ENCODE measurements around the gene PIM3.

PIM3 gene

DNA sequence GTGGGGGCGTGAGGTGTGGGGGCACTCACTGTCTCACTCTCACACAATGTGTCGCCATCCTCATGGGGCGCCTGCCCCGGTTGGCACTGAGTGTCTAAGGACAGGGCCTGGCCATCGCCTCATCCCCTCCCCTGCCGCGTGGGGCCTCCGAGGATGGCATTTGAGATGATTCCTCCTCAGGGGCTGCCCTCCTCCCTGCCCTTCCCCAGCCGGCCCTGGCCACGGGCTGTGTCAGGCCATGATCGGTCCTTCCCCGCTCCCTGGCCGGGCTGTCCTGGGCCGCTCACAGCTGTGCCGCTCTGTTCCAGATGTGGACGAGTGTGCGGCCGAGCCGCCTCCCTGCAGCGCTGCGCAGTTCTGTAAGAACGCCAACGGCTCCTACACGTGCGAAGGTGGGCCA lies 37.6 kb upstream of the PIM3 start:
- FAIRE-seq (no peak), DNase-seq (ENCODE audit: insufficient read length, low spot score) (no peak)
- TF ChIP-seq POLR2A (IDR thresholded peaks at IDR 0.05; ENCODE audit: low read depth, low read length), result no peak

DNA sequence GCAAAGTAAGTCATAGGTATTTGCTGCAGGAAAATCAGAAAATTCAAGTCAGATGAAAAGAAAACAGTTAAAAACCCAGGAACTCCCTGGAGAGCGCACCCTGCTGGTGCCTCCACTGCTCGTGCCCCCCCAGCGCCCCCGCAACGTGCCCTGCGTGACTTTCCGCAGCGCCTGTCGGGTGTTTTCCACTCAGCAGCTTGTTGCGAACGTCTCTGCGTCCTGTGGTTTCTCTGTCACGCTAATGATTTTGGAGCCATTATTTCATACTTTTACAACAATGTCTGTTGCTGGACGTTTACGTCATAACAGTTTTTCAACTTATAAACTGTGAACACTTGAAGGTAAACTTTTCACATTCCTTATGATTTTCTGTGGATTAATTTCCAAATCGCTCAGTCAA lies 37.1 kb upstream of the PIM3 start:
- no peak for TF ChIP-seq POLR2A (IDR thresholded peaks at IDR 0.05; ENCODE audit: low read depth, low read length)
- DNase-seq (ENCODE audit: insufficient read length, low spot score) (no peak), FAIRE-seq (no peak)

DNA sequence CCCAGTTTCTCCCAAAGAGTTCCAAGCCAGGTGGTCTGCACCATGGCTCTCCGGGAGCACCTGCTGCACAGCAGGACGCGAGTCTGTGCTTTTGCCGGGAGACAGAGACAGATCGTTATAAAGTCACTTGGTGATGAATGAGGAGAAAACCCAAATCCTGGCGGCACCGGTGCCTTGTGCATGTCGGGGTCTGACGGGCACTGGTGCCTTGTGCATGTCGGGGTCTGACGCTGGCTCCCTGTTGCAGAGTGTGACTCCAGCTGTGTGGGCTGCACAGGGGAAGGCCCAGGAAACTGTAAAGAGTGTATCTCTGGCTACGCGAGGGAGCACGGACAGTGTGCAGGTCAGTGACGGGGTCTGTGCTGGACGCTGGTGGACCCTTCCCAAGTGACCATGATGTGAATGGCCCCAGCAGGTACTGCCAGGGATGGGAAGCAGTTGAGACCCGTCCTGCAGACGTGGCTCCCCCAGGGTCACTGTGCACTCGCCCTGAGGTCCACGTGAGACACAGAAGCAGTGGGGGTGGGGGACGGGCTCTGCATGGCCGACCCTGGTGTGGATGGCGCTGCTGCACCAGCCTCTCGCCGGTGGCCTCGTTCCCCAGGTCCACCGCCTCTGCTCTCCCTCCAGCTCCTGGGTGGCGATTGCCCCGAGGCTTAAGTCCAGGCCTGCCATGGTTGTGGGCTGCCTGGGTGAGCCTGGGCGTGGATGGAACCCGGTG lies 36.3 kb upstream of the PIM3 start:
- DNase-seq (ENCODE audit: insufficient read length, low spot score) (no peak), FAIRE-seq (no peak)

DNA sequence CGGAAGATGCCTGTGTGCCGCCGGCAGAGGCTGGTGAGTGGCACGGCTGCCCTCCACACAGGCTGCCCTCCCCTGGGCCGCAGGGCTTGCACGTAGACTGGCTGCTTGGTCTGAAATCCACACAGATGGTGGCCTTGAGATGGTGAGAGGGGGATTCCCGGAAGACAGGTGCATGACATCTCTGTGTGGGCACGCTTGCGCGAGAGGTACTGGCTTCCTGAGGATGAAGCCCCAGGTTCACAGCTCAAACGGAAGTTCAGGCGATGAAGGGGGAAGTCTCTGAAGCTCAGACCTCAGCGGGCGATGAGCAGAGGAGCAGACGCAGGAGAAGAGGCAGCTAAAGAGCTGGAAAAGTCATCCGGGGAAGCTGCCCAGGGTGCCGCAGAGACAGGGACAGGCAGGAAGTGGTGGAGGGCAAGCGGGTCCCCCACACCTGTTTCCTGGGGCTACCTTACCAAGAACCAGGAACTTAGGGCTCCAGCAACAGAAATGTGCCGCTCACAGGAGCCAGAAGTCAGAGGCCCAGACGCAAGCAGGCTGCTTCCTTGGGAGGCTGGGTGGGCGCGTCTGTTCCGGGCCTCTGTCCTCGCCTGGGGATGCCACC lies 34.9 kb upstream of the PIM3 start:
- DNase-seq (ENCODE audit: insufficient read length, low spot score) (no peak), FAIRE-seq (no peak)

More for the DNA sequence above, 36.3 kb upstream of the PIM3 start:
- TF ChIP-seq POLR2A (IDR thresholded peaks at IDR 0.05; ENCODE audit: low read depth, low read length), result no peak

GRCh38 chr22:49926916-49927315 lies 33.7 kb upstream of the PIM3 start:
- FAIRE-seq, result no peak
- no peak for TF ChIP-seq POLR2A (IDR thresholded peaks at IDR 0.05; ENCODE audit: low read depth, low read length)
- no peak for DNase-seq (ENCODE audit: insufficient read length, low spot score)

More for the DNA sequence above, 34.9 kb upstream of the PIM3 start:
- no peak for TF ChIP-seq POLR2A (IDR thresholded peaks at IDR 0.05; ENCODE audit: low read depth, low read length)

- FAIRE-seq (no peak), DNase-seq (ENCODE audit: insufficient read length, low spot score) (no peak)
- no peak for TF ChIP-seq POLR2A (IDR thresholded peaks at IDR 0.05; ENCODE audit: low read depth, low read length)
Measured at GRCh38 chr22:49927483-49928184, 32.9 kb upstream of the PIM3 start.

DNA sequence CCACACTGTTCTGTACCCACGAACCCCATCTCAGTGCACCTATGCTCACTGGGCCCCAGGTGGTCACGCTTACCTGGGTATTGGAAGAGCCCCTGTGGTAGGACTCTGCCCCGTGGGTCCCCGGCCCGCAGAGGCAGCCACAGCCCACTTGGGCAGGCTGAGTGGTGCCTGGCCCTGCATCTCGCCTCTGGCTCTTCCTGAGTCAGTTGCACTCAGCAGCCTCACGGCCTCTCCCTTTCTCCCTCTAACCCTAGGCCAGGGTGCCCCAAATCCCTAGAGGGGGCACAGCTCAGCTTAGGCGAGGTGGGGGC lies 32.4 kb upstream of the PIM3 start:
- FAIRE-seq, result no peak
- no peak for DNase-seq (ENCODE audit: insufficient read length, low spot score)
- TF ChIP-seq POLR2A (IDR thresholded peaks at IDR 0.05; ENCODE audit: low read depth, low read length), result no peak

- FAIRE-seq, result no peak
- DNase-seq (ENCODE audit: insufficient read length, low spot score), result no peak
- no peak for TF ChIP-seq POLR2A (IDR thresholded peaks at IDR 0.05; ENCODE audit: low read depth, low read length)
Measured at GRCh38 chr22:49928555-49929210, 31.9 kb upstream of the PIM3 start.

GRCh38 chr22:49929211-49929979 lies 31.2 kb upstream of the PIM3 start:
- DNase-seq (ENCODE audit: insufficient read length, low spot score), result peak; percentile 69
- FAIRE-seq, result no peak
- TF ChIP-seq POLR2A (IDR thresholded peaks at IDR 0.05; ENCODE audit: low read depth, low read length), result no peak

GRCh38 chr22:49929994-49930575 lies 30.5 kb upstream of the PIM3 start:
- FAIRE-seq (no peak), DNase-seq (ENCODE audit: insufficient read length, low spot score) (no peak)
- TF ChIP-seq POLR2A (IDR thresholded peaks at IDR 0.05; ENCODE audit: low read depth, low read length), result no peak

DNA sequence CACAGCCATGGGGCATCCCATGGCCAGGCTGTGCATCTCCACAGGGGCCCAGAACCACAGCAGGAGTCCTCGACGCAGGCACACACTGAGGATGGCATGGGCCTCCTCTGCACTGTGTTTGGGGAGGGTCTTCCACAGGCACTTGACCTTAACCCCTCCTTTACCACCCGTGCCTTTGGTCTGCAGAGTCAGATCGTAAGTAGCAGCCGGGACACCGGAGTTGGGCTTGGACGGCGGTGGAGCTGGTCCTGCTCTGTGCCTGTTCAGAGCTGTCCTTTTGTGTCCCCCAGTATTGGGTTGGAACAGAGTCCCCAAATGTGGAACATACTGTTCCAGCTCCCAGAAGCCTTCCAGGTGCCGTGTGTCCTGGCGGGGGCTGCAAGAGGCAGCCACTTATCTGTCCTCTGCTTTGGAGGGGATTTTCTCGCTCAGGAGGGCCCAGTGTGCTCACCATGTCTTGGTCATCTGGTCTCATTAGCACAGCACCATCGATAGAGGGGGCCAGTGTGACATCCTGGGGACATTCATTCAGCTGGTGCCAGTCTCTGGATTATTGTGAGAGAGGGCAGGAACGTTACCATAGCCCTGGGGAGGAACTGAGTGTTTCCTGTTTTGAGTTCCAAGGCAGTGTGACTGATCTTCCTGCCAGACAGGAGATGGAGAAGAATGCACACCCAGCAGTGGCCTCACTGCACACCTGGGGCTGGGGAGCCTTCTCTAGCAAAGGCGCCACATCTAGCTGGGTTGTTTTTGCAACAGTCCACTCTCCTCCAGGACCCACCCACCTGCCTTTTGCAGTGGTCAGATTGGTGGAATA lies 29.8 kb upstream of the PIM3 start:
- FAIRE-seq, result peak; percentile 89
- no peak for DNase-seq (ENCODE audit: insufficient read length, low spot score)
- TF ChIP-seq POLR2A (IDR thresholded peaks at IDR 0.05; ENCODE audit: low read depth, low read length), result no peak

GRCh38 chr22:49933236-49934159 lies 27.1 kb upstream of the PIM3 start:
- FAIRE-seq (no peak), DNase-seq (ENCODE audit: insufficient read length, low spot score) (no peak)
- TF ChIP-seq POLR2A (IDR thresholded peaks at IDR 0.05; ENCODE audit: low read depth, low read length), result no peak

All from H54 (cell line).